ENCODE measurements around the gene TIAM2. TPM values are rescaled to one million over a fixed set of nuclear protein-coding genes. Genes with fewer than 3 reads are reported as not detected.

Gene TIAM2
- total and polyA plus RNA-seq, 7 donors = 3.4 to 20.3 (median 10.0) TPM

- intact Hi-C loops (cut with DNase I) = no loop called here
- DNase-seq (no peak), ATAC-seq (no peak)
- H3K9me3 ChIP-seq = no peaks in the 10 kb centered on the region
- H3K4me3 ChIP-seq = no peak overlapping the region
- H3K36me3 ChIP-seq (ENCODE audit: insufficient read depth in 1 of 2, low read depth in 1 of 2) = peaks cover 7 to 59% of the 10 kb centered on the region in 2 donors
- peaks cover 4% of the 10 kb centered on the region for H3K4me1 ChIP-seq
- WGBS, 3 donors = 44 to 67% (median 59%) methylated on average over 3 of the region's 3 CpGs
- TF ChIP-seq CTCF (IDR thresholded peaks at IDR 0.05) = no peak
- no peak overlapping the region for H3K27ac ChIP-seq
- no peaks in the 10 kb centered on the region for H3K27me3 ChIP-seq (ENCODE audit: insufficient read depth in 3 of 3, low read length in 2 of 3)
Observed at GRCh38 chr6:155260686-155261085, 265.6 kb downstream of the TIAM2 start.

GRCh38 chr6:155261111-155261900 lies 266.2 kb downstream of the TIAM2 start:
- Histone ChIP-seq H3K4me3 (no peak overlapping the region), H3K27me3 (ENCODE audit: insufficient read depth in 3 of 3, low read length in 2 of 3) (no peaks in the 10 kb centered on the region), H3K9me3 (no peaks in the 10 kb centered on the region), H3K27ac (no peak overlapping the region), H3K36me3 (ENCODE audit: insufficient read depth in 1 of 2, low read depth in 1 of 2) (peaks cover 7 to 53% of the 10 kb centered on the region in 2 donors), H3K4me1 (peaks cover 4% of the 10 kb centered on the region)
- TF ChIP-seq CTCF (IDR thresholded peaks at IDR 0.05) = no peak
- intact Hi-C loops (cut with DNase I) = no loop called here
- no peak for DNase-seq
- 94 to 96% (median 95%) methylated on average over 11 of the region's 11 CpGs for WGBS, 3 donors
- no peak for ATAC-seq

- no peak overlapping the region for H3K27ac ChIP-seq
- H3K4me3 ChIP-seq = no peak overlapping the region
- H3K4me1 ChIP-seq = peaks cover 4% of the 10 kb centered on the region
- 96 to 98% (median 97%) methylated on average over 4 of the region's 4 CpGs for WGBS, 3 donors
- H3K36me3 ChIP-seq (ENCODE audit: insufficient read depth in 1 of 2, low read depth in 1 of 2) = peaks cover 7 to 39% of the 10 kb centered on the region in 2 donors
- intact Hi-C loops (cut with DNase I) = no loop called here
- H3K9me3 ChIP-seq = no peaks in the 10 kb centered on the region
- ATAC-seq = no peak
- H3K27me3 ChIP-seq (ENCODE audit: insufficient read depth in 3 of 3, low read length in 2 of 3) = no peaks in the 10 kb centered on the region
- DNase-seq = no peak
- TF ChIP-seq CTCF (IDR thresholded peaks at IDR 0.05) = no peak
Observed at GRCh38 chr6:155262655-155263054, 267.5 kb downstream of the TIAM2 start.

- peaks cover 4% of the 10 kb centered on the region for H3K4me1 ChIP-seq
- TF ChIP-seq CTCF (IDR thresholded peaks at IDR 0.05) = no peak
- WGBS, 3 donors = 89 to 91% (median 90%) methylated on average over 10 of the region's 10 CpGs
- H3K9me3 ChIP-seq = no peaks in the 10 kb centered on the region
- intact Hi-C loops (cut with DNase I) = no loop called here
- peaks cover 7 to 31% of the 10 kb centered on the region in 2 donors for H3K36me3 ChIP-seq (ENCODE audit: insufficient read depth in 1 of 2, low read depth in 1 of 2)
- DNase-seq (no peak), ATAC-seq (no peak)
- H3K27ac ChIP-seq = no peak within 1 kb of the TSS
- H3K4me3 ChIP-seq = no peak within 1 kb of the TSS
- no peaks in the 10 kb centered on the region for H3K27me3 ChIP-seq (ENCODE audit: insufficient read depth in 3 of 3, low read length in 2 of 3)
Observed at GRCh38 chr6:155263373-155264063, 268.4 kb downstream of the TIAM2 start, which contains the start of gene CLDN20. Gene CLDN20 (plus strand): TSS chr6:155264013. CDS start chr6:155275720, 11,707 bp downstream.
